H9 (cell line): ENCODE measurements around the gene CCDC169. TPM values are rescaled to one million over a fixed set of nuclear protein-coding genes. Genes with fewer than 3 reads are reported as not detected.

Experiments used
- DNase-seq: peaks from one replicate; pipeline ENCODE4 v3.0.0-alpha.2; 2017
- H2AFZ ChIP-seq: one replicate; pipeline ENCODE4 v1.6.1; 2013; ENCODE audit warnings: mild to moderate bottlenecking, low read length, control low read depth, moderate library complexity
- H2AK5ac ChIP-seq: 2 replicates; pipeline ENCODE4 v1.6.1; 2013; ENCODE audit warnings: low read length, control low read depth, mixed read lengths; ENCODE audit not compliant: insufficient read length
- H2BK120ac ChIP-seq: one replicate; pipeline ENCODE4 v1.6.1; 2013; ENCODE audit warnings: low read depth, mild to moderate bottlenecking, low read length, control low read depth, inconsistent platforms; ENCODE audit not compliant: poor library complexity, severe bottlenecking
- H2BK12ac ChIP-seq: 2 replicates; pipeline ENCODE4 v1.6.1; 2013; ENCODE audit warnings: low read length, control low read depth, mixed read lengths, low read depth; ENCODE audit not compliant: insufficient read length
- H2BK15ac ChIP-seq: 2 replicates; pipeline ENCODE4 v1.6.1; 2013; ENCODE audit warnings: low read depth, low read length, control low read depth
- H2BK20ac ChIP-seq: one replicate; pipeline ENCODE4 v1.6.1; 2013; ENCODE audit warnings: low read depth, mild to moderate bottlenecking, low read length, control low read depth, inconsistent platforms; ENCODE audit not compliant: poor library complexity, severe bottlenecking
- H2BK5ac ChIP-seq: 2 replicates; pipeline ENCODE4 v1.6.1; 2013; ENCODE audit warnings: low read length, control low read depth, mixed read lengths; ENCODE audit not compliant: insufficient read length
- H3K14ac ChIP-seq: 2 replicates; pipeline ENCODE4 v1.6.1; 2013; ENCODE audit warnings: low read length, control low read depth; ENCODE audit not compliant: insufficient read depth
- H3K18ac ChIP-seq: 2 replicates; pipeline ENCODE4 v1.6.1; 2013; ENCODE audit warnings: low read depth, mild to moderate bottlenecking, mixed read lengths, low read length, control low read depth; ENCODE audit not compliant: insufficient read length
- H3K23ac ChIP-seq: 2 replicates; pipeline ENCODE4 v1.6.1; 2013; ENCODE audit warnings: low read length, control low read depth, mixed read lengths, low read depth; ENCODE audit not compliant: insufficient read length
- H3K23me2 ChIP-seq: 2 replicates; pipeline ENCODE4 v1.6.1; 2013; ENCODE audit warnings: low read depth, mild to moderate bottlenecking, mixed read lengths, low read length, control low read depth; ENCODE audit not compliant: insufficient read length, poor library complexity, severe bottlenecking
- H3K27ac ChIP-seq: 2 replicates; pipeline ENCODE4 v1.5.1; 2013; ENCODE audit warnings: low read length, control low read depth, mixed read lengths, low read depth; ENCODE audit not compliant: insufficient read length
- H3K27me3 ChIP-seq: 2 replicates; pipeline ENCODE4 v1.6.1; 2013; ENCODE audit warnings: low read length, control low read depth, inconsistent platforms; ENCODE audit not compliant: insufficient read depth
- H3K4ac ChIP-seq: 2 replicates; pipeline ENCODE4 v1.6.1; 2013; ENCODE audit warnings: low read depth, mild to moderate bottlenecking, control low read depth, inconsistent platforms, low read length, moderate library complexity
- H3K4me1 ChIP-seq: 2 replicates; pipeline ENCODE4 v1.6.1; 2013; ENCODE audit warnings: low read length, control low read depth, inconsistent platforms; ENCODE audit not compliant: insufficient read depth
- H3K4me2 ChIP-seq: 2 replicates; pipeline ENCODE4 v1.6.1; 2013; ENCODE audit warnings: low read length, control low read depth, mixed read lengths; ENCODE audit not compliant: insufficient read length, insufficient read depth
- H3K56ac ChIP-seq: 2 replicates; pipeline ENCODE4 v1.6.1; 2013; ENCODE audit warnings: low read depth, mild to moderate bottlenecking, mixed read lengths, low read length, control low read depth; ENCODE audit not compliant: insufficient read length
- H3K79me1 ChIP-seq: 2 replicates; pipeline ENCODE4 v1.6.1; 2013; ENCODE audit warnings: low read depth, mild to moderate bottlenecking, moderate library complexity, low read length, control low read depth, inconsistent platforms; ENCODE audit not compliant: insufficient read depth, poor library complexity, severe bottlenecking
- H3K79me2 ChIP-seq: 2 replicates; pipeline ENCODE4 v1.6.1; 2013; ENCODE audit warnings: low read length, control low read depth, inconsistent platforms; ENCODE audit not compliant: insufficient read depth
- H3K9ac ChIP-seq: 2 replicates; pipeline ENCODE4 v1.6.1; 2013; ENCODE audit warnings: low read length, control low read depth, mixed read lengths; ENCODE audit not compliant: insufficient read length; ENCODE audit errors: extremely low read depth
- H3K9me3 ChIP-seq: one replicate; pipeline ENCODE4 v1.6.1; 2013; ENCODE audit warnings: low read depth, low read length, inconsistent platforms; ENCODE audit not compliant: control insufficient read depth
- H3T11ph ChIP-seq: one replicate; pipeline ENCODE4 v1.6.1; 2013; ENCODE audit warnings: mild to moderate bottlenecking, low read length, control low read depth, inconsistent platforms
- H4K20me1 ChIP-seq: one replicate; pipeline ENCODE4 v1.6.1; 2013; ENCODE audit not compliant: control insufficient read depth, insufficient read length, insufficient read depth
- H4K5ac ChIP-seq: 2 replicates; pipeline ENCODE4 v1.6.1; 2013; ENCODE audit warnings: low read depth, mild to moderate bottlenecking, mixed read lengths, low read length, control low read depth; ENCODE audit not compliant: insufficient read length
- H4K8ac ChIP-seq: replicated peaks from 2 replicates; pipeline ENCODE4 v1.6.1; 2013; ENCODE audit warnings: low read length, control low read depth, mixed read lengths, low read depth; ENCODE audit not compliant: insufficient read length
- H4K91ac ChIP-seq: 2 replicates; pipeline ENCODE4 v1.6.1; 2013; ENCODE audit warnings: low read depth, mild to moderate bottlenecking, moderate library complexity, mixed read lengths, low read length, control low read depth; ENCODE audit not compliant: insufficient read length
- H3K27ac Mint-ChIP-seq, 3 experiments: 2 replicates in 2 of 3; 3 replicates in 1 of 3; pipeline ENCODE4 v1.8.0; 2020 to 2021; ENCODE audit warnings: mixed read lengths in 3 of 3, mild to moderate bottlenecking in 1 of 3, moderate library complexity in 1 of 3
- H3K27me3 Mint-ChIP-seq: 2 replicates; pipeline ENCODE4 v1.8.0; 2021; ENCODE audit warnings: low read depth, mild to moderate bottlenecking, moderate library complexity, mixed read lengths
- H3K36me3 Mint-ChIP-seq, 3 experiments: 2 replicates in 2 of 3; 3 replicates in 1 of 3; pipeline ENCODE4 v1.8.0; 2020 to 2021; ENCODE audit warnings: low read depth in 3 of 3, mixed read lengths in 3 of 3; ENCODE audit not compliant: insufficient read depth in 1 of 3
- H3K4me1 Mint-ChIP-seq, 2 experiments: 2 replicates each; pipeline ENCODE4 v1.8.0; 2020; ENCODE audit warnings: mixed read lengths in 2 of 2
- H3K4me3 Mint-ChIP-seq, 2 experiments: 2 replicates in 1 of 2; 3 replicates in 1 of 2; pipeline ENCODE4 v1.8.0; 2020 to 2021; ENCODE audit warnings: mild to moderate bottlenecking in 2 of 2, mixed read lengths in 2 of 2, moderate library complexity in 1 of 2
- H3K9me3 Mint-ChIP-seq, 2 experiments: 2 replicates in 1 of 2; 3 replicates in 1 of 2; pipeline ENCODE4 v1.8.0; 2020; ENCODE audit warnings: mild to moderate bottlenecking in 2 of 2, mixed read lengths in 2 of 2, moderate library complexity in 1 of 2
- WGBS: extraction: QIAGEN DNeasy Blood & Tissue Kit; methylation state at CpG from one replicate; pipeline ENCODE4 v1.1.7; 2013; ENCODE audit warnings: missing lambda C conversion rate, low lambda C conversion rate, mixed read lengths; ENCODE audit not compliant: insufficient read length; ENCODE audit errors: extremely low coverage; 5-methylcytosine and 5-hydroxymethylcytosine counted together
- total RNA-seq: library from RNA; stranded (reverse); gene quantifications from 2 replicates; pipeline ENCODE4 v1.2.1, GENCODE V29; 2021
- TF ChIP-seq, protein P1 (sequence below): fragments of 200-600 bp; sonication (generic); conservative IDR thresholded peaks from 3 replicates; pipeline ENCODE4 v1.8.0; 2021; ENCODE audit warnings: antibody characterized with exemption, mild to moderate bottlenecking

CCDC169 gene
- total RNA-seq, 1 experiment from 2014 or later: 19.1 TPM

DNA sequence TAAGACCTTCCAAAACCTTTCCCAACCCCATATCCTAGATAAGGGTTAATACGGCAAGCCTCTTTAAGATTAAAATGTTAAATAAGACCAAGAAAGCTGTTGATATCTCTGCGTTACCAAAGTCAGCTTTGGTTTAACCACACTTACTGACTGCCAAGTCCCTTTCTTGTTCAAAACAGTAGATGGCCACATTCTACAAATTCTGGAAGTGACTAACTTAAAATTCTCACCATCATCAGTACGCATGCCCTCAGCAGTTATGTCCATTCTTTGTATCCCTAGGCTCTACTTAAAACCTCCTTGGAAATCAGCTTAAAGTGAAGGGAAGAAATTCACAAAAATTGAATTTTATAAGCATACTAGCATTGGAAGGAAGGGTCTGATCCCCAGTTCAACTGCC, 106.8 kb downstream of the CCDC169 start:
- no peak overlapping the region for H3K27ac ChIP-seq
- H3K4me3 Mint-ChIP-seq: no peak overlapping the region
- H4K5ac ChIP-seq: no peak overlapping the region
- H2BK20ac ChIP-seq: no peak overlapping the region
- no peak overlapping the region for H4K91ac ChIP-seq
- H2AFZ ChIP-seq: no peak overlapping the region
- no peak overlapping the region for H2BK5ac ChIP-seq
- no peaks in the 10 kb centered on the region for H3K79me2 ChIP-seq
- TF ChIP-seq, protein P1, sequence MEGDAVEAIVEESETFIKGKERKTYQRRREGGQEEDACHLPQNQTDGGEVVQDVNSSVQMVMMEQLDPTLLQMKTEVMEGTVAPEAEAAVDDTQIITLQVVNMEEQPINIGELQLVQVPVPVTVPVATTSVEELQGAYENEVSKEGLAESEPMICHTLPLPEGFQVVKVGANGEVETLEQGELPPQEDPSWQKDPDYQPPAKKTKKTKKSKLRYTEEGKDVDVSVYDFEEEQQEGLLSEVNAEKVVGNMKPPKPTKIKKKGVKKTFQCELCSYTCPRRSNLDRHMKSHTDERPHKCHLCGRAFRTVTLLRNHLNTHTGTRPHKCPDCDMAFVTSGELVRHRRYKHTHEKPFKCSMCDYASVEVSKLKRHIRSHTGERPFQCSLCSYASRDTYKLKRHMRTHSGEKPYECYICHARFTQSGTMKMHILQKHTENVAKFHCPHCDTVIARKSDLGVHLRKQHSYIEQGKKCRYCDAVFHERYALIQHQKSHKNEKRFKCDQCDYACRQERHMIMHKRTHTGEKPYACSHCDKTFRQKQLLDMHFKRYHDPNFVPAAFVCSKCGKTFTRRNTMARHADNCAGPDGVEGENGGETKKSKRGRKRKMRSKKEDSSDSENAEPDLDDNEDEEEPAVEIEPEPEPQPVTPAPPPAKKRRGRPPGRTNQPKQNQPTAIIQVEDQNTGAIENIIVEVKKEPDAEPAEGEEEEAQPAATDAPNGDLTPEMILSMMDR: no peak
- H3K27me3 ChIP-seq: no peaks in the 10 kb centered on the region
- no peak overlapping the region for H3K23ac ChIP-seq
- H2BK15ac ChIP-seq: no peak overlapping the region
- no peak overlapping the region for H3K9ac ChIP-seq
- no peaks in the 10 kb centered on the region for H3K36me3 Mint-ChIP-seq
- H2AK5ac ChIP-seq: no peak overlapping the region
- no peaks in the 10 kb centered on the region for H3K9me3 Mint-ChIP-seq
- no peak overlapping the region for H3K27ac Mint-ChIP-seq
- H3K4ac ChIP-seq: no peak overlapping the region
- H4K20me1 ChIP-seq: no peaks in the 10 kb centered on the region
- H3K4me1 ChIP-seq: no peaks in the 10 kb centered on the region
- H3K23me2 ChIP-seq: no peaks in the 10 kb centered on the region
- no peak overlapping the region for H4K8ac ChIP-seq
- H3K4me2 ChIP-seq: no peak overlapping the region
- peaks cover 6% of the 10 kb centered on the region in 2 experiments for H3K4me1 Mint-ChIP-seq
- H2BK12ac ChIP-seq: no peak overlapping the region
- H3K56ac ChIP-seq: no peak overlapping the region
- no peaks in the 10 kb centered on the region for H3K79me1 ChIP-seq
- H3K9me3 ChIP-seq: no peaks in the 10 kb centered on the region
- H3K27me3 Mint-ChIP-seq: no peaks in the 10 kb centered on the region
- no peak overlapping the region for H3K14ac ChIP-seq
- no peak for DNase-seq
- WGBS: no CpG with 5 or more reads among the region's 3 CpGs
- H3K18ac ChIP-seq: no peak overlapping the region
- no peak overlapping the region for H3T11ph ChIP-seq
- H2BK120ac ChIP-seq: no peak overlapping the region
